Hematopoietic multipotent progenitor cell treated with erythropoietin and hydrocortisone succinate and interleukin-3 and kit ligand, for 8 days (in vitro differentiated cells): ENCODE measurements around the gene SOX9.

Experiments used
- DNase-seq: peaks from one replicate; pipeline ENCODE4 v3.0.0-alpha.2; 2015

Gene SOX9

DNA sequence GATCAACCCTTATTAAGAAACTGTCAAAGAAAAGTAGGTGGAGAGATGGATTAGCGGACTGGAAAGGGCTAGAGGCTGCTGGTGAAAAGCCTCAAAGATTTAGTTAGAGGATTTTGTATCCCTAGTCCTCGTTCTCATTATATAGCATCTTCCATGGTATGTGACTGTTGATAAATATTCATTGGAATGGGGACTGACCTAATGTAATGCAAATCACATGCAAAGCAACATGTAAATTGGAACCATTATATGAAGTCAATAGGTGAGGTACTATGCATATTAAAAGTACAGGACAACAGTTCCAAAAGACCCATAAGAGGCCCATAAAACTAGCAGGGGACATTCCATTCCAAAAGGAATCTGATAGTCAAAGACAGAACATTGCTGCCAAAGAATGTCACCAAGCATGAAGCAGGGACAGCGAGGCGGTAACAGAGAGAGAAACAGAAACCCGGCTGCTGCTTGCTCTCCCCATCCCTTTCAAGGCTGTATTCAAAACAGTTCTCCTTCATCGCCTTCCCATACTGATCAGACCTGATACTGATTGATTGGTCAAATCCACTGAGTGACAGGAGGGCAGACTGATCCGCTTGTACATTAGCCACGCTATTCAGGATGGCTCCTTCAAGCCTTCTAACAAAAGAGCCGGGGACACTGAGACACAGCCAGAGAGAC lies 44.5 kb downstream of the SOX9 start:
- DNase-seq, result no peak

DNA sequence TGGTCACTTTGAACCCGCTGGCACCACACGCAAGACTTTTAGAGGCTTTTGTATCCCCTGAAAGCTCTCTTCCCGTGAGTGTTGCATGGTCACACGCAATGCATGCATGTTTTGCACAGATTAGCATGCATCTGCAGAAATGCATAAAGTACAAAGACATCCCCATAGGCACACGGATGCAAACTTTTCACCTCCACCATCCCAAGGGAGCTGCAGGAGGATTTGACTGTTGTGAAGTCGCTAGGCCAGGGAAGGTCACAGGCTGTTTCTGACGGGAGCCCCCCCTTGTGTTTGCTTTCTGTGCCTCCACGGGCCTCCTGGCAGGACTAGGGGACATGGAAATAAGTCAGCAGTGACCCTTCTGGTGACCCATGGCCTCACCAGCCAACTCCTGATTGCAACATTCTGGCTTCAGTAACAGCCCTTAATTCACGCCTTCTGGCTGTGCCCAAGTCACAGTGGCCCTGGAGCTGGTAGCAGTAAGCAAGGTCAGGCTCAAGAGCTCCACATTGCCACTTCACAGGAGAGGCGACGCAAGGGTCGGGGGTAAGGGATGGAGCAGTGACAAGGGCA lies 45.1 kb downstream of the SOX9 start:
- DNase-seq, result no peak

DNA sequence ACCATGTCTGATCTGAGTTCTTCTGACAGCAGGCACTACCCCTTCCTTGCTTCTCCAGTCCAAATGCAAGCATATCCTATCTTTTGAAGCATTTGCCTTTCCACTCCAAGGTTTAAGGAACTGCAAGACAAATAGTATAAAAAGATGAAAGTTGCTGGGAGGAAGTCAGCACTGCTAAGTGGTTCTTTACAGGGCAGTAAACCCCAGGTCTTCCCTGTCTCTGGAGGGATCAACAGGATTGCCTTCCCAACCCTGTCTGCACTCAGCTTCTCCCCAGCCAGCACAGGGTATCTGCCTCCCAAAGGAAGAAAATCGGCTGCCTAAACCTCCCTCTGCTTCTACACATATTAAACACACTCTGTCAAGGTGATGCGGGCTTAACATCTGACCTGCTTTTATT lies 46.8 kb downstream of the SOX9 start:
- DNase-seq, result no peak

DNA sequence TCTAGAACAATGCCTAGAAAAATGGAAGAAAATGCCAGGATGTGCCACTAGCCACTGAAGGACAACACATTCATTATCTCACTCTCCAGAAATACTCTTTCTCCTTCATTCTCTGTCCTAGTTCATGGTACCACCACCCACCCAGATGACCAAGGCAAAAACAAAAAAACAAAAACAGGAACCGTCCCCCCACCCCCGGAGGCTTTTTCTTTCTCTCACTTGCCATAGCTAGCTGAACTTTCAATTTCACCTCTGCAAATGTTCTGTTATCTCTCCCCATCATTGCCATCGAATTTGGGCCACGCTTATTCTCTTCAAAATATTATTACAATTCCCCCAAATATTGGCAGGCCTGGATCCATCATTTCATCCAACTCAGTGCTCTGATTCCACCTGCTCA lies 49.0 kb downstream of the SOX9 start:
- no peak for DNase-seq

DNA sequence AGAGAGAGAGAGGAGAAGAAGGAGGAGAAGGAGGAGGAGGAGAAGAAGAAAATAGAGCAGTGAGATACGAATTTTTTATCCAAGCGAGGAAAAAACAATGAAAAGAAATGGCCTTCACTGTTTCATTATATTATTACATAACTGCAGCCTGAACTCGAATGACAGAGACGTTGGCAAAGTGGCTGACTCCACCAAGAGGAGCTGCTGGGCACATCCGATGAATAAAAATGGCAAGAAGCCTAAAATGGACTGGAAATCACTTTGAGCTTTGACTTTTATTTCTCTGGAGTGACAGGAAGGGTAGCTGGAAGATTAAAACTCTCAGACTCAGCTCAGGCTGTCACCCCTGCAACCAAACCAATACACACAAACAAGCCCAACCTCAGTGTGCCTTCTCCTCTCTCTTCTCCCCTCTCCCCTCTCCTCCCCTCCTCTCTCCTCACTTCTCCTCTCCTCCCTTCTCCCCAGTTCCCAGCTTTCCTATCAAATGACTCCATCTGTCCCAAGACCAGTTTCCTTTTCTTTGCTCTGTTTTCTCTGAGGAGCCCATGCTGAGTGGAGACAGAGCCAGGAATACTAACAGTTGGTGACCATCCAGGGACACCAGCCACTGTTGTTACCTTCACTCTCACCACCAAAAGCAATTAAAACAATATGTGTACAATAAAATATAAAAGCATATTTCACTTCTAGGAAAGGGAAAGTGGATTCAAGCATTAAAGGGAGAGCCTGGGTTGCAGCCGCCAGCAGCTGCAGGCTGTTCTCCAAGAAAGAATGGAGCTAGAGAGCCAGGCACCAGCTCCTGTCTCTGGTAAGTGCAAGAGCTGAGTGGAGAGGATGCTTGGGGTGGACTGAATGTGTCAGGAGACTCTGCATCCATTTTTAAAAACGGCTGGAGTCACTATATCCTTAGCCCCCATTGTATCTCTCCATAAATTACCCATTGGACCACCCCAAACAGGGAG lies 51.2 kb downstream of the SOX9 start:
- DNase-seq, result no peak

DNA sequence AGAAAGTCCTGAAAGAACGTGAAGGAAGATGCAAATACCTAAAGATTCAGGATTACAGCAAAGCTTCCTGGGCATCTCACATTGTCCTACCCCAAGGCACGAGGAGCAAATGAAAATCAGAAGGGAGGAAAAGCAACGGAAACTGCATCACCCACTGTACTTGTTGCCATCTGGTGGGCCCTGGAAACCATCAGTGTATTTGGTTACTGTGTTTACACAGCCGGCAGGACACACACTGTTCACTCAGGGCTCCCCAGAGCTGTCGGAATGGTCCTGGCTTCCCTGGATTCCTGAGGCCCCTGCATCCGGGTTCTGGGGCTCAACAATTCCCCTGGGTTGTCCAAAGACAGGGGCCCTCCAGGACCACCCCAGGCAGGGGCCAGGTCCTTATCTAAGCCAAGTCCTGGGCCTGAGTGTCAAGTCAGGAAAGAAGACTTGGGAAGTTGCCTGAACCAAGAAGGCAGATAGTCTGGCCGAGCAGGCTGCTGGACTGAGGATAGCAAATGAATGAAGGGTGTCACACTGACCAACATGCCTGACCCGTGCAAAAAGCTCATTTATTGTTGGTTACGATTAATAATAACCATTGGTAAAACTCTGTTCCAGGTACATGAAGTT lies 52.8 kb downstream of the SOX9 start:
- DNase-seq, result no peak

DNA sequence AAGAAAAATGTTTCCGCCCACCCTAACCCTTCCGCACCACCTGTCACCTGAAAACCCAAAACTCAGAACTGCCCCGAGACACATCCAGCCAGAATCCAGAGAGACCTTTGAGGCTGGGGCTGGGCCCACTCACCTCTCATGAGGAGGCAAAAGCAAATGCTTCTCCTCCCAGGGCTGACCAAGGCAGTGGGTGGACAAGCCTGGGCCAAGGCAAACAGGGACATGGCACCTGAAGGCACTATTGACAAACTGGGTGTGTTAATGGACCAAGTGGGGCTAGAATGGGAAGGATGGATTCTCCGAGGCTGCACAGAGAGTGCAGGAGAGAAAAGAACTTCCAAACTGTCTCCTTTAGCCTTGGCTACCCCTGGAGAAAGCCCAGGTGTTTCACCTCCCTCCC lies 54.4 kb downstream of the SOX9 start:
- no peak for DNase-seq
